Mammary epithelial cell (primary cell): Measurements from ENCODE around the gene DOK3.

Experiments
- CTCF ChIP-seq, 2 donors: IDR thresholded peaks in 1 of 2; conservative IDR thresholded peaks in 1 of 2; 2 replicates each; pipeline ENCODE4 v1.5.1; 2011 to 2012; ENCODE audit warnings: inconsistent platforms in 2 of 2, low read length in 2 of 2, mild to moderate bottlenecking in 2 of 2, control low read depth in 1 of 2, low read depth in 1 of 2; ENCODE audit not compliant: insufficient read depth in 1 of 2; ENCODE audit errors: extremely low read depth in 1 of 2
- EZH2 ChIP-seq: IDR thresholded peaks from 2 replicates; pipeline ENCODE4 v1.6.1; 2012; ENCODE audit warnings: low read length, inconsistent platforms, borderline replicate concordance

GRCh38 chr5:177499842-177500241, 9.8 kb downstream of the DOK3 start:
- TF ChIP-seq CTCF (conservative IDR thresholded peaks at IDR 0.05 in 1 of 2, IDR thresholded peaks at IDR 0.05 in 1 of 2; ENCODE audit: extremely low read depth in 1 of 2, insufficient read depth in 1 of 2, low read depth in 1 of 2, low read length in 2 of 2): no peak
- no peak for TF ChIP-seq EZH2
